ENCODE measurements around the gene MAP7D2.

Gene MAP7D2

DNA sequence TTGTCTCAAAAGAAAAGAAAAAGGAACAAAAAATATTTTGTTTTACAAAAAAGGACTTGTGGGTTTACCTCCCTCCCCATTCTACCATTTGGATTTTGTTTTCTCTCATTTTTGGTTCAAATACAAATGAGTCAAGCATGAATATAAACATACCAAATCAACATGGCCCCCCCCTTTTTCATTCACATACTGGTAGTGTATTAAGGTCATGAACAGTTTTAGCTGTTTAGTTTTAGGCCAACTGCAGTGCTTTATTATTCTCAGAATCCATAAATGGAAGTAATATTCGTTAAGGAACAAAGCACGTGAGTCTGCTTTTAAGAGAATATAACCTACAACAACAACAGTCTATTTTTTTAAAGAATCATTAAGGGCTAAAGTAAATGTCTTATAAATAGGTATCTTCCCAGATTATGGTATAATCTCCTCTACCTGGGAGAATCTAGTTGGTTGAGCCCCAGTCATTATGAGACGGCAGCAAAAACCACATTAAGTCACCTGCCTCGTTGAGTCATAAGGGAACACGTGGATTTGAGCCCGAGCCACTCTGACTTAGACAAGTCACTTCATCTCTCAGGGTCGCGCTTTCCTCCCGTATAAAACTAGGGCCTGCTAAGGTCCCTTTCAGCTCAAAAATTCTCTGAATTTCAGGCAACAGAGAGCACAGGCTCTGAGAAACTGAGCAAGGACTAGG is 152.5 kb downstream of the MAP7D2 start:
- DNase-seq = no peak

DNA sequence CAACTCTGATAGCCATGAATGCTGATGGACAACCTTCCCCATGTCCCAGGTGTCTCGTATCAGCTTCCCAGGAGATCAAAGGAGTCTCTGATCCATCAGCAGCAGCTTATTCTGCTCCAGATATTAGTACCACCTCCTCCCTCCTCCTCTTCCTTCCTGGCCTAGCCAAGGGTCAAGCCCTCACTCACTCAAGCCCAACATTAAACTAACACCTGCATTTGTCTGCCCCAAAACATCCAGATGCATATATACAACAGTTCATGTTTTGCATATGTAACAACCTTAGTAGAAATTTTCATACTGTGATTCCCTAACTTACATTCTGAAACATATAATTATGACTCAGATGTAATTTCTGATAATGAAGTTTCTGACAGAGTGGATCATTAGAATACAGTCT is 155.8 kb downstream of the MAP7D2 start:
- DNase-seq = no peak

DNA sequence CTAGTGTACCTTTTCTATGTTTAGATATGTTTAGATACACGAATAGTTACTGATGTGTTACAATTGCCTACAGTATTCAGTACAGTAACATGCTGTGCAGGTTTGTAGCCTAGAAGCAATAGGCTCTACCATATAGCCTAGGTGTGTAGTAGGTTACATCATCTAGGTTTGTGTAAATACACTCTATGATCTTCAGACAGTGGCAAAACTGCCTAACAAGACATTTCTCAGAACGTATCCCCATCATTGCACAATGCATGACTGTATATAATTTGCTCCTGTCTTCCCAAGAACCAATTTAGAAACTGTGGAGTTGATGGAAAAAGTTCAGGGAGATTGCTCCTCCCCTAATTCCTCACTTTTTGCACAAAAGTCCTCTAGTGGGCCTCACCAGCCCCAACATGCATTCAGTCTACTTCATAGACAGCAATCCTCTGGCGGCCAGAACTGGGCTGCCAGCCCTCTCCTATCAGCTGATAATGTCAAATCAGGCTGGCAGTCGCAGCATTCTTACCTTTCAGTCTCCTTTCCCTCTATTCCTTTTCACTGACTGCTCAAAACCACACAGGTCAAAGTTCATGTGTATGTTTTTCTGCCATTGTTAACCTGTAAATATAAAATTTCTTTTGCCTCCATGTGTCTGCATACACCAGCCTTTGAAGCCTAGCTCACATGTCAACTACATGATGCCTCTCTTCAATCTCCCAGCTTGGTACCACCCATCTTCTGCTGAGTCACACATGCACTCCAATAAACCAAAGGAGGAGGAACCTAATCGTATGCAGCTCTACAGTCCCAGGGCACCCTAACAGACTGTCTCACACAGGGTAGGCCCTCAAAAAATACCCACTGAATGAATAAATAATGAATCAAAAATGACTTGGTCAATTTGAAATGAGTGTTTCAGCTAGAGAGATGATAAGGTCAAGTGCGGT is 157.9 kb downstream of the MAP7D2 start:
- no peak for DNase-seq

DNA sequence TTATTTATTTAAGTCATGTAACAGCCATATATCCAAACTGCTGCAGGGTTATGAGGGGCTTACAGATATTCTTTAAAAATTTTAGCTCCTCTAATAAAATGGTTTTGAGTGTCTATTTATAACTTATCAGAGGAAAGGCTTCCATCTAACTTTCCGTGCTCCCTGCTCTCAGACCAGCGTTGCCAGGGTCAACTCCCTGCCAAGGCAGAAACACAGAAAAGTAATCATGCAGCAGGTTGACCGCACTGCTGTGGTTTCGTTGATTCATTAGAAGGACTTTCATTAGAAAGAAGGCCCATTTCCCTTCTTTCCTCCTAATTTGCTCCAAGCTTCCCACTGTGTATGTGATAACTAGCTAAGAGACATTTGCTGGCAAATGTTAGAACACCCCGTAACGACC is 159.8 kb downstream of the MAP7D2 start:
- DNase-seq = no peak

Measured in NCI-H1930 (cell line).